A549 (cell line): Measurements from ENCODE around the gene SLC7A11. TPM values are rescaled to one million over a fixed set of nuclear protein-coding genes. Genes with fewer than 3 reads are reported as not detected.
A peak's percentile ranks its signal among the peaks of the same experiment; 100 is the strongest.

Source experiments
- ATAC-seq, 2 experiments: fragments of 200-7000 bp in 1 of 2; fragments of >200 bp in 1 of 2; cut with Nextera tagmentation in 1 of 2; cut with Tn5 transposase in 1 of 2; 3 replicates each; pipeline versions ENCODE4 v1.8.0 to v1.9.1; 2018 to 2020; ENCODE audit warnings: mild to moderate bottlenecking in 1 of 2, moderate library complexity in 1 of 2
- CTCF ChIA-PET: fragments of 300-600 bp; sonication (Branson Sonifier 250); formaldehyde crosslinking; extraction: SDS; loops from one replicate; lab custom pipeline; 2021; ENCODE audit warnings: antibody characterized with exemption, inconsistent platforms; lab: Yijun Ruan, JAX
- POLR2A ChIA-PET: fragments of 350-600 bp; formaldehyde crosslinking; extraction: SDS; loops from one replicate; lab custom pipeline; 2021; ENCODE audit warnings: antibody characterized with exemption, inconsistent platforms; lab: Yijun Ruan, JAX
- DNase-seq, 2 experiments: peaks; one replicate each; pipeline versions ENCODE4 v3.0.0 to v3.0.0-alpha.2; 2011 to 2016; ENCODE audit warnings: low read depth in 1 of 2, low spot score in 1 of 2
- FAIRE-seq: peaks from 2 replicates; lab custom pipeline; 2011; peaks lifted over from hg19 to GRCh38; lab: Jason Lieb, UNC
- H3K27ac ChIP-seq, 2 experiments: fragments of >200 bp; sonication (Bioruptor Twin); formaldehyde crosslinking; 3 replicates each; pipeline ENCODE4 v1.5.1; 2016 to 2017
- H3K4me1 ChIP-seq: fragments of >200 bp; sonication (Bioruptor Twin); formaldehyde crosslinking; 3 replicates; pipeline ENCODE4 v1.6.1; 2016
- H3K4me2 ChIP-seq: fragments of >200 bp; sonication (Bioruptor Twin); formaldehyde crosslinking; 3 replicates; pipeline ENCODE4 v1.6.1; 2016
- H3K4me3 ChIP-seq: fragments of >200 bp; sonication (Bioruptor Twin); formaldehyde crosslinking; 3 replicates; pipeline ENCODE4 v1.5.1; 2016
- H3K9me3 ChIP-seq: fragments of >200 bp; sonication (Bioruptor Twin); formaldehyde crosslinking; 3 replicates; pipeline ENCODE4 v1.6.1; 2016
- CBX2 ChIP-seq: fragments of 200-600 bp; sonication (generic); IDR thresholded peaks from 2 replicates; pipeline ENCODE4 v1.6.1; 2016; ENCODE audit warnings: low read depth, mild to moderate bottlenecking, borderline replicate concordance
- CEBPB ChIP-seq, 2 experiments: fragments of >200 bp in 1 of 2; sonication (Bioruptor Twin) in 1 of 2; formaldehyde crosslinking in 1 of 2; IDR thresholded peaks; 2 replicates each; pipeline ENCODE4 v1.6.1; 2012 to 2016
- CHD2 ChIP-seq: fragments of 150-350 bp; IDR thresholded peaks from 2 replicates; pipeline ENCODE4 v1.6.1; 2014; ENCODE audit warnings: low read length; ENCODE audit not compliant: partially characterized antibody
- EP300 ChIP-seq, 2 experiments: fragments of >200 bp; sonication (Bioruptor Twin); formaldehyde crosslinking; IDR thresholded peaks; 2 replicates in 1 of 2; 3 replicates in 1 of 2; pipeline ENCODE4 v1.6.1; 2016 to 2017
- FOSB ChIP-seq: fragments of 250-450 bp; sonication (Bioruptor Pico); IDR thresholded peaks from 2 replicates; pipeline ENCODE4 v1.5.0; 2020; ENCODE audit warnings: mild to moderate bottlenecking, moderate library complexity
- FOSL2 ChIP-seq, 2 experiments: fragments of 450-650 bp in 1 of 2; fragments of >200 bp in 1 of 2; sonication (Bioruptor Twin) in 1 of 2; formaldehyde crosslinking; IDR thresholded peaks; 2 replicates each; pipeline versions ENCODE4 v1.5.0 to v1.6.1; 2016 to 2020; ENCODE audit warnings: mild to moderate bottlenecking in 1 of 2, moderate library complexity in 1 of 2
- FOXS1 ChIP-seq: fragments of 250-450 bp; sonication (Bioruptor Pico); IDR thresholded peaks from 2 replicates; pipeline ENCODE4 v1.5.0; 2020; ENCODE audit warnings: mild to moderate bottlenecking, moderate library complexity
- HDAC2 ChIP-seq: fragments of 200-600 bp; sonication (generic); IDR thresholded peaks from 2 replicates; pipeline ENCODE4 v1.6.1; 2016
- HEYL ChIP-seq: fragments of 250-450 bp; sonication (Bioruptor Pico); IDR thresholded peaks from 2 replicates; pipeline ENCODE4 v1.8.0; 2021; ENCODE audit warnings: mild to moderate bottlenecking, moderate library complexity
- HOXA7 ChIP-seq: fragments of 250-450 bp; sonication (Bioruptor Pico); IDR thresholded peaks from 2 replicates; pipeline ENCODE4 v1.5.0; 2020; ENCODE audit warnings: mild to moderate bottlenecking, moderate library complexity
- HOXB5 ChIP-seq: fragments of 250-450 bp; sonication (Bioruptor Pico); IDR thresholded peaks from 2 replicates; pipeline ENCODE4 v1.5.0; 2020; ENCODE audit warnings: mild to moderate bottlenecking, moderate library complexity
- JUN ChIP-seq, 2 experiments: fragments of >200 bp; sonication (Bioruptor Twin); formaldehyde crosslinking; IDR thresholded peaks; 2 replicates in 1 of 2; 3 replicates in 1 of 2; pipeline ENCODE4 v1.6.1; 2016 to 2017
- MAZ ChIP-seq: fragments of 150-350 bp; IDR thresholded peaks from 2 replicates; pipeline ENCODE4 v1.6.1; 2014; ENCODE audit warnings: antibody characterized with exemption, low read depth, low read length, borderline replicate concordance
- NPAS2 ChIP-seq: fragments of 250-450 bp; sonication (Bioruptor Pico); IDR thresholded peaks from 2 replicates; pipeline ENCODE4 v1.8.0; 2022; ENCODE audit warnings: mild to moderate bottlenecking, moderate library complexity, borderline replicate concordance
- NR3C1 ChIP-seq: fragments of >200 bp; sonication (Bioruptor Twin); formaldehyde crosslinking; IDR thresholded peaks from 3 replicates; pipeline ENCODE4 v1.6.1; 2017
- PHF8 ChIP-seq: fragments of 200-600 bp; sonication (generic); IDR thresholded peaks from 2 replicates; pipeline ENCODE4 v1.6.1; 2016; ENCODE audit warnings: low read depth, mild to moderate bottlenecking, antibody characterized with exemption, moderate library complexity, borderline replicate concordance
- POLR2AphosphoS2 ChIP-seq: conservative IDR thresholded peaks from 2 replicates; pipeline ENCODE4 v1.6.1; 2012; ENCODE audit warnings: low read length, improper control_type of control experiment, inconsistent platforms
- RFX5 ChIP-seq: fragments of 450-650 bp; IDR thresholded peaks from 2 replicates; pipeline ENCODE4 v1.7.1; 2014; ENCODE audit warnings: antibody characterized with exemption, mild to moderate bottlenecking, moderate library complexity
- SREBF2 ChIP-seq: fragments of 450-650 bp; IDR thresholded peaks from 2 replicates; pipeline ENCODE4 v1.6.1; 2014; ENCODE audit warnings: mild to moderate bottlenecking, moderate library complexity
- ZC3H11A ChIP-seq: fragments of 450-650 bp; IDR thresholded peaks from 2 replicates; pipeline ENCODE4 v1.6.1; 2014; ENCODE audit warnings: antibody characterized with exemption, mild to moderate bottlenecking
- ZNF302 ChIP-seq: fragments of 250-450 bp; sonication (Bioruptor Pico); IDR thresholded peaks from 2 replicates; pipeline ENCODE4 v1.9.0; 2021; ENCODE audit warnings: inconsistent platforms, mild to moderate bottlenecking, moderate library complexity
- ZSCAN20 ChIP-seq: fragments of 250-450 bp; sonication (Bioruptor Pico); IDR thresholded peaks from 2 replicates; pipeline ENCODE4 v1.8.0; 2022; ENCODE audit warnings: mild to moderate bottlenecking, moderate library complexity
- WGBS: methylation state at CpG from one replicate; pipeline ENCODE4 v1.1.6; 2017; ENCODE audit errors: missing lambda C conversion rate; 5-methylcytosine and 5-hydroxymethylcytosine counted together
- polyA plus RNA-seq, 4 experiments: library from polyadenylated mRNA; depleted of rRNA in 3 of 4; stranded (reverse); fragments of >200 nt; fragmentation: RNase III in 1 of 4; extraction: RNeasy Plus Mini Kit Qiagen cat#74134 plus additional on column Dnase treatment in 1 of 4; gene quantifications; 2 replicates in 3 of 4; 3 replicates in 1 of 4; pipeline ENCODE4 v1.2.3, GENCODE V29; 2011 to 2017
- TF ChIP-seq, protein P1 (sequence below): fragments of >200 bp; sonication (Bioruptor Twin); formaldehyde crosslinking; IDR thresholded peaks from 3 replicates; pipeline ENCODE4 v1.5.1; 2016
- TF ChIP-seq, protein P2 (sequence below): fragments of >200 bp; sonication (Bioruptor Twin); formaldehyde crosslinking; IDR thresholded peaks from 3 replicates; pipeline ENCODE4 v1.6.1; 2016
- TF ChIP-seq, protein P3 (sequence below): IDR thresholded peaks from 2 replicates; pipeline ENCODE4 v1.6.1; 2012; ENCODE audit warnings: low read depth, borderline replicate concordance
- TF ChIP-seq, protein P4 (sequence below): fragments of 250-450 bp; sonication (Bioruptor Pico); IDR thresholded peaks from 2 replicates; pipeline ENCODE4 v1.5.0; 2020; ENCODE audit warnings: low read depth, mild to moderate bottlenecking, moderate library complexity
- TF ChIP-seq, protein P5 (sequence below): fragments of 150-350 bp; IDR thresholded peaks from 2 replicates; pipeline ENCODE4 v1.6.1; 2014; ENCODE audit warnings: low read depth, mild to moderate bottlenecking, low read length

SLC7A11 gene
- polyA plus RNA-seq, 2 of the 4 experiments (the other 2 are of a cell fraction): 52.4 to 161 TPM

DNA sequence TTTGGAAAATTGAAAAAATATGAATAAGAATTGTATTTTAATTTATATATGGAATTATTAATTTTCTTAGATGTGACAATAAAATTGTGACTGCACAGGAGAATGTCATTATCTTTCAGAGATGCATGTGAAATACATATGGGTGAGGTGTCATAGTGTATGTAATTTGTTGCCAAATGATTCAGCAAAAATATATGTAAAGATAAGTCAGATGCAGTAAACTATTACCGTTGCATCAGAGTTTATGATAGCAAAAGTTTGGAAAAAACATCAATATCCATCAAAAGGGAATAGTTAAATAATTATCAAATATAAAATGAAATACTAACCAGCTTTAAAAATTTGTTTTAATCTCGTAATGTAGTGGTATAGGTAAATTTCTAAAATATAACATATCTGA lies 10.4 kb upstream of the SLC7A11 start (continued):
- no peak for TF ChIP-seq HOXA7 (CRISPR knock-in tag)
- TF ChIP-seq CEBPB (IDR thresholded peaks at IDR 0.05): peak; percentile 6 to 54; a peak in 2 of 4 replicates
- no peak for TF ChIP-seq JUN (IDR thresholded peaks at IDR 0.05)
- TF ChIP-seq, protein P1, sequence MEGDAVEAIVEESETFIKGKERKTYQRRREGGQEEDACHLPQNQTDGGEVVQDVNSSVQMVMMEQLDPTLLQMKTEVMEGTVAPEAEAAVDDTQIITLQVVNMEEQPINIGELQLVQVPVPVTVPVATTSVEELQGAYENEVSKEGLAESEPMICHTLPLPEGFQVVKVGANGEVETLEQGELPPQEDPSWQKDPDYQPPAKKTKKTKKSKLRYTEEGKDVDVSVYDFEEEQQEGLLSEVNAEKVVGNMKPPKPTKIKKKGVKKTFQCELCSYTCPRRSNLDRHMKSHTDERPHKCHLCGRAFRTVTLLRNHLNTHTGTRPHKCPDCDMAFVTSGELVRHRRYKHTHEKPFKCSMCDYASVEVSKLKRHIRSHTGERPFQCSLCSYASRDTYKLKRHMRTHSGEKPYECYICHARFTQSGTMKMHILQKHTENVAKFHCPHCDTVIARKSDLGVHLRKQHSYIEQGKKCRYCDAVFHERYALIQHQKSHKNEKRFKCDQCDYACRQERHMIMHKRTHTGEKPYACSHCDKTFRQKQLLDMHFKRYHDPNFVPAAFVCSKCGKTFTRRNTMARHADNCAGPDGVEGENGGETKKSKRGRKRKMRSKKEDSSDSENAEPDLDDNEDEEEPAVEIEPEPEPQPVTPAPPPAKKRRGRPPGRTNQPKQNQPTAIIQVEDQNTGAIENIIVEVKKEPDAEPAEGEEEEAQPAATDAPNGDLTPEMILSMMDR: no peak
- TF ChIP-seq, protein P2, sequence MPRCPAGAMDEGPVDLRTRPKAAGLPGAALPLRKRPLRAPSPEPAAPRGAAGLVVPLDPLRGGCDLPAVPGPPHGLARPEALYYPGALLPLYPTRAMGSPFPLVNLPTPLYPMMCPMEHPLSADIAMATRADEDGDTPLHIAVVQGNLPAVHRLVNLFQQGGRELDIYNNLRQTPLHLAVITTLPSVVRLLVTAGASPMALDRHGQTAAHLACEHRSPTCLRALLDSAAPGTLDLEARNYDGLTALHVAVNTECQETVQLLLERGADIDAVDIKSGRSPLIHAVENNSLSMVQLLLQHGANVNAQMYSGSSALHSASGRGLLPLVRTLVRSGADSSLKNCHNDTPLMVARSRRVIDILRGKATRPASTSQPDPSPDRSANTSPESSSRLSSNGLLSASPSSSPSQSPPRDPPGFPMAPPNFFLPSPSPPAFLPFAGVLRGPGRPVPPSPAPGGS: no peak
- TF ChIP-seq SREBF2: no peak
- TF ChIP-seq CHD2: no peak
- no peak for TF ChIP-seq RFX5
- TF ChIP-seq ZSCAN20: no peak
- no peak for TF ChIP-seq ZC3H11A
- TF ChIP-seq HOXB5: no peak
- TF ChIP-seq NPAS2 (CRISPR knock-in tag): no peak
- TF ChIP-seq NR3C1: no peak
- no peak for TF ChIP-seq MAZ
- no peak for TF ChIP-seq FOSL2 (IDR thresholded peaks at IDR 0.05)
- peak; percentile 51 for TF ChIP-seq FOSL2 (CRISPR knock-in tag; IDR thresholded peaks at IDR 0.05)

DNA sequence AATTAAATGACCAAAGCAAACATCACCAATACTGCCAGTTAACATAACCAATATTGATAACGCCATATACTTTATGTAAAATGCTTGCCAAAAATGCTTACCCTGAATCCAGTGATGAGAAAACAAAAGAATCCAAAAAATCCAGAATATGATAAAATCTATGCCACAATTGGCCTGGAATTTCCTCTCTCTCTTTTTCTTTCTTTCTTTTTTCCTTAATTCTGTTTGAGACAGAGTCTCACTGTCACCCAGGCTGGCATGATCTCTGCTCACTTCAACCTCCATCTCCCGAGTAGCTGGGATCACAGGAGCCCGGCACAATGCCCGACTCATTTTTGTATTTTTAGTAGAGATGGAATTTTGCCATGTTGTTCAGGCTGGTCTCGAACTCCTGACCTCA lies 9.8 kb upstream of the SLC7A11 start:
- ATAC-seq (no peak), FAIRE-seq (no peak), DNase-seq (no peak)
- Histone ChIP-seq H3K4me2 (peak overlapping the region; percentile 67), H3K9me3 (no peaks in the 10 kb centered on the region), H3K27ac (peak overlapping the region; percentile 81 to 83), H3K4me1 (peaks cover 48% of the 10 kb centered on the region), H3K4me3 (peak overlapping the region; percentile 37)
- no peak for TF ChIP-seq EP300 (IDR thresholded peaks at IDR 0.05)
- TF ChIP-seq, protein P2: no peak
- no peak for TF ChIP-seq CHD2
- TF ChIP-seq, protein P1: no peak
- no peak for TF ChIP-seq FOSL2 (IDR thresholded peaks at IDR 0.05)
- TF ChIP-seq FOSL2 (CRISPR knock-in tag; IDR thresholded peaks at IDR 0.05): no peak
- no peak for TF ChIP-seq POLR2AphosphoS2
- TF ChIP-seq ZNF302 (CRISPR knock-in tag): no peak
- TF ChIP-seq MAZ: no peak
- no peak for TF ChIP-seq ZC3H11A
- TF ChIP-seq, protein P3, sequence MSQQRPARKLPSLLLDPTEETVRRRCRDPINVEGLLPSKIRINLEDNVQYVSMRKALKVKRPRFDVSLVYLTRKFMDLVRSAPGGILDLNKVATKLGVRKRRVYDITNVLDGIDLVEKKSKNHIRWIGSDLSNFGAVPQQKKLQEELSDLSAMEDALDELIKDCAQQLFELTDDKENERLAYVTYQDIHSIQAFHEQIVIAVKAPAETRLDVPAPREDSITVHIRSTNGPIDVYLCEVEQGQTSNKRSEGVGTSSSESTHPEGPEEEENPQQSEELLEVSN: no peak
- no peak for TF ChIP-seq CBX2
- TF ChIP-seq HDAC2: no peak
- no peak for TF ChIP-seq FOSB (CRISPR knock-in tag)
- no peak for TF ChIP-seq PHF8
- TF ChIP-seq, protein P4, sequence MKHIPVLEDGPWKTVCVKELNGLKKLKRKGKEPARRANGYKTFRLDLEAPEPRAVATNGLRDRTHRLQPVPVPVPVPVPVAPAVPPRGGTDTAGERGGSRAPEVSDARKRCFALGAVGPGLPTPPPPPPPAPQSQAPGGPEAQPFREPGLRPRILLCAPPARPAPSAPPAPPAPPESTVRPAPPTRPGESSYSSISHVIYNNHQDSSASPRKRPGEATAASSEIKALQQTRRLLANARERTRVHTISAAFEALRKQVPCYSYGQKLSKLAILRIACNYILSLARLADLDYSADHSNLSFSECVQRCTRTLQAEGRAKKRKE (CRISPR knock-in tag): no peak
- TF ChIP-seq HEYL (CRISPR knock-in tag): no peak
- TF ChIP-seq, protein P5, sequence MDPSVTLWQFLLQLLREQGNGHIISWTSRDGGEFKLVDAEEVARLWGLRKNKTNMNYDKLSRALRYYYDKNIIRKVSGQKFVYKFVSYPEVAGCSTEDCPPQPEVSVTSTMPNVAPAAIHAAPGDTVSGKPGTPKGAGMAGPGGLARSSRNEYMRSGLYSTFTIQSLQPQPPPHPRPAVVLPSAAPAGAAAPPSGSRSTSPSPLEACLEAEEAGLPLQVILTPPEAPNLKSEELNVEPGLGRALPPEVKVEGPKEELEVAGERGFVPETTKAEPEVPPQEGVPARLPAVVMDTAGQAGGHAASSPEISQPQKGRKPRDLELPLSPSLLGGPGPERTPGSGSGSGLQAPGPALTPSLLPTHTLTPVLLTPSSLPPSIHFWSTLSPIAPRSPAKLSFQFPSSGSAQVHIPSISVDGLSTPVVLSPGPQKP: no peak
- TF ChIP-seq FOXS1 (CRISPR knock-in tag): no peak
- WGBS: 17% methylated on average over 5 of the region's 5 CpGs
- CTCF ChIA-PET: no interaction called here
- POLR2A ChIA-PET: no interaction called here
